ENCODE data around the gene TRPC6. TPM values are rescaled to one million over a fixed set of nuclear protein-coding genes. Genes with fewer than 3 reads are reported as not detected.

TRPC6 gene
- total and polyA plus RNA-seq, 9 of the 15 experiments (the other 6 are each of a cell fraction or from before 2014, with no cell fraction given), result not detected

GRCh38 chr11:101470881-101471520 lies 112.8 kb downstream of the TRPC6 start:
- Histone ChIP-seq H3K9me3 (replicated peaks; ENCODE audit: control insufficient read depth, insufficient read depth, low read depth, low read length) (no peaks in the 10 kb centered on the region), H3K27ac (ENCODE audit: extremely low read depth, low read depth, low read length) (no peak overlapping the region), H3K4me3 (no peak overlapping the region), H3K36me3 (ENCODE audit: control insufficient read depth, insufficient read depth, low read length) (no peaks in the 10 kb centered on the region), H3K4me2 (ENCODE audit: insufficient read depth, low read length) (no peak overlapping the region), H3K9me1 (ENCODE audit: control insufficient read depth, insufficient read depth, low read length) (no peaks in the 10 kb centered on the region), H3K79me2 (ENCODE audit: control insufficient read depth, insufficient read depth, low read length) (no peaks in the 10 kb centered on the region), H3K27me3 (ENCODE audit: control insufficient read depth in 2 of 2, insufficient read depth in 2 of 2, low read length in 2 of 2) (no peaks in the 10 kb centered on the region), H3K9ac (ENCODE audit: insufficient read depth in 1 of 2, low read depth in 2 of 2, low read length in 2 of 2) (no peak overlapping the region), H3K4me1 (replicated peaks in 1 of 2; ENCODE audit: control insufficient read depth in 2 of 2, insufficient read depth in 2 of 2, low read length in 2 of 2) (no peaks in the 10 kb centered on the region), H4K20me1 (replicated peaks; ENCODE audit: control insufficient read depth, insufficient read depth, low read length) (no peaks in the 10 kb centered on the region), H2AFZ (ENCODE audit: low read depth, low read length) (no peak overlapping the region)
- DNase-seq (ENCODE audit: extremely low read depth in 1 of 4, low spot score in 3 of 4) (no peak), ATAC-seq (no peak), FAIRE-seq (no peak)
- 0% methylated on average over 3 of the region's 3 CpGs for WGBS (ENCODE audit: insufficient coverage, low coverage, missing lambda C conversion rate)
- POLR2A ChIA-PET, result no interaction called here
- intact Hi-C loops (cut with micrococcal nuclease), result no loop called here
- in situ Hi-C loops (cut with MboI), result no loop called here
- CTCF ChIA-PET (ENCODE audit: low intra/inter-chr PET ratio), result no interaction called here
- no TSS peak for BruUV-seq (replicated peaks)
- no peak for TF ChIP-seq ZC3H4 (CRISPR knock-in tag; IDR thresholded peaks at IDR 0.05; ENCODE audit: borderline replicate concordance)
- no peak for TF ChIP-seq ZBTB11 (CRISPR knock-in tag; IDR thresholded peaks at IDR 0.05)
- TF ChIP-seq USF1 (CRISPR knock-in tag; IDR thresholded peaks at IDR 0.05), result no peak
- no peak for TF ChIP-seq CSDE1 (IDR thresholded peaks at IDR 0.05)
- no peak for TF ChIP-seq FOXA1 (IDR thresholded peaks at IDR 0.05; ENCODE audit: borderline replicate concordance)
- no peak for TF ChIP-seq ZNF23 (CRISPR knock-in tag; IDR thresholded peaks at IDR 0.05)
- TF ChIP-seq MECOM (CRISPR knock-in tag; IDR thresholded peaks at IDR 0.05), result no peak
- TF ChIP-seq PRDM10 (IDR thresholded peaks at IDR 0.05; ENCODE audit: partially characterized antibody), result no peak
- TF ChIP-seq ZNF280A (IDR thresholded peaks at IDR 0.05; ENCODE audit: low read depth, partially characterized antibody), result no peak
- no peak for TF ChIP-seq ZNF766 (CRISPR knock-in tag; conservative IDR thresholded peaks at IDR 0.05)

All from K562 (cell line).